WTC11 (cell line): Measurements from ENCODE around the gene ANKRD37. TPM values are rescaled to one million over a fixed set of nuclear protein-coding genes. Genes with fewer than 3 reads are reported as not detected.

ENCODE experiments used
- ATAC-seq: fragments of 200-7000 bp; cut with Tn5 transposase; 2 replicates; pipeline ENCODE4 v1.10.0; 2021; ENCODE audit warnings: mild to moderate bottlenecking, moderate library complexity
- CTCF ChIA-PET: fragments of 300-600 bp; sonication (Branson Sonifier 250); formaldehyde crosslinking; loops from one replicate; lab custom pipeline; 2021; ENCODE audit warnings: antibody characterized with exemption; lab: Charles Lee
- POLR2A ChIA-PET: fragments of 350-600 bp; sonication (Branson Sonifier 250); formaldehyde crosslinking; loops from one replicate; lab custom pipeline; 2021; ENCODE audit warnings: antibody characterized with exemption; lab: Charles Lee
- DNase-seq: peaks from one replicate; pipeline ENCODE4 v3.0.0; 2021; ENCODE audit warnings: low spot score
- H3K27ac Mint-ChIP-seq: 2 replicates; pipeline ENCODE4 v1.8.0; 2021; ENCODE audit warnings: mixed read lengths
- H3K27me3 Mint-ChIP-seq: 2 replicates; pipeline ENCODE4 v1.8.0; 2021; ENCODE audit warnings: low read depth, mild to moderate bottlenecking, moderate library complexity, mixed read lengths
- H3K36me3 Mint-ChIP-seq: 2 replicates; pipeline ENCODE4 v1.8.0; 2021; ENCODE audit warnings: mixed read lengths
- H3K4me1 Mint-ChIP-seq: 2 replicates; pipeline ENCODE4 v1.8.0; 2022; ENCODE audit warnings: mixed read lengths
- H3K4me3 Mint-ChIP-seq: 2 replicates; pipeline ENCODE4 v1.8.0; 2021; ENCODE audit warnings: mild to moderate bottlenecking, moderate library complexity, mixed read lengths
- H3K9me3 Mint-ChIP-seq: 2 replicates; pipeline ENCODE4 v1.8.0; 2021; ENCODE audit warnings: mixed read lengths
- ARID4B ChIP-seq: sonication (generic); formaldehyde crosslinking; IDR thresholded peaks from 2 replicates; pipeline ENCODE4 v1.8.0; 2023; ENCODE audit warnings: missing genetic modification reagents, mild to moderate bottlenecking, borderline replicate concordance
- ATF3 ChIP-seq: sonication (generic); formaldehyde crosslinking; conservative IDR thresholded peaks from 2 replicates; pipeline ENCODE4 v1.8.1; 2022; ENCODE audit warnings: mild to moderate bottlenecking, missing genetic modification reagents
- CREM ChIP-seq: sonication (generic); formaldehyde crosslinking; IDR thresholded peaks from 2 replicates; pipeline ENCODE4 v1.8.1; 2022; ENCODE audit warnings: mild to moderate bottlenecking, missing genetic modification reagents, moderate library complexity
- ERG ChIP-seq: fragments of 250-450 bp; sonication (Bioruptor Pico); IDR thresholded peaks from 2 replicates; pipeline ENCODE4 v1.8.0; 2021; ENCODE audit warnings: mild to moderate bottlenecking
- FOXP4 ChIP-seq: sonication (generic); formaldehyde crosslinking; IDR thresholded peaks from 2 replicates; pipeline ENCODE4 v1.8.0; 2022; ENCODE audit warnings: mild to moderate bottlenecking, missing genetic modification reagents
- GABPB1 ChIP-seq: sonication (generic); formaldehyde crosslinking; IDR thresholded peaks from 2 replicates; pipeline ENCODE4 v1.8.1; 2023; ENCODE audit warnings: mild to moderate bottlenecking, missing genetic modification reagents
- JAZF1 ChIP-seq: fragments of 250-450 bp; sonication (Bioruptor Pico); IDR thresholded peaks from 2 replicates; pipeline ENCODE4 v1.9.0; 2021; ENCODE audit warnings: moderate library complexity, mild to moderate bottlenecking, inconsistent platforms
- NFATC4 ChIP-seq: fragments of 250-450 bp; sonication (Bioruptor Pico); IDR thresholded peaks from 2 replicates; pipeline ENCODE4 v1.9.0; 2021; ENCODE audit warnings: mild to moderate bottlenecking
- NR1H2 ChIP-seq: sonication (generic); formaldehyde crosslinking; IDR thresholded peaks from 2 replicates; pipeline ENCODE4 v1.9.0; 2021; ENCODE audit warnings: mild to moderate bottlenecking, moderate library complexity, missing genetic modification reagents
- NR2C2 ChIP-seq: sonication (generic); formaldehyde crosslinking; IDR thresholded peaks from 2 replicates; pipeline ENCODE4 v1.8.0; 2022; ENCODE audit warnings: mild to moderate bottlenecking, missing genetic modification reagents
- PRRX2 ChIP-seq: fragments of 250-450 bp; sonication (Bioruptor Pico); IDR thresholded peaks from 2 replicates; pipeline ENCODE4 v1.8.0; 2021; ENCODE audit warnings: mild to moderate bottlenecking
- SMAD4 ChIP-seq: sonication (generic); formaldehyde crosslinking; IDR thresholded peaks from 2 replicates; pipeline ENCODE4 v1.8.0; 2022; ENCODE audit warnings: mild to moderate bottlenecking, missing genetic modification reagents
- USF2 ChIP-seq: sonication (generic); formaldehyde crosslinking; IDR thresholded peaks from 2 replicates; pipeline ENCODE4 v1.8.1; 2023; ENCODE audit warnings: mild to moderate bottlenecking, missing genetic modification reagents, moderate library complexity
- ZNF219 ChIP-seq: sonication (generic); formaldehyde crosslinking; IDR thresholded peaks from 2 replicates; pipeline ENCODE4 v1.8.0; 2023; ENCODE audit warnings: missing genetic modification reagents, mild to moderate bottlenecking, borderline replicate concordance
- ZNF281 ChIP-seq: sonication (generic); formaldehyde crosslinking; IDR thresholded peaks from 2 replicates; pipeline ENCODE4 v1.8.0; 2023; ENCODE audit warnings: mild to moderate bottlenecking, missing genetic modification reagents
- ZNF416 ChIP-seq: fragments of 250-450 bp; sonication (Bioruptor Pico); IDR thresholded peaks from 2 replicates; pipeline ENCODE4 v1.9.0; 2021; ENCODE audit warnings: mild to moderate bottlenecking, inconsistent platforms
- ZNF425 ChIP-seq: fragments of 250-450 bp; sonication (Bioruptor Pico); conservative IDR thresholded peaks from 2 replicates; pipeline ENCODE4 v1.9.0; 2021; ENCODE audit warnings: mild to moderate bottlenecking
- ZNF512 ChIP-seq: sonication (generic); formaldehyde crosslinking; IDR thresholded peaks from 2 replicates; pipeline ENCODE4 v1.8.1; 2022; ENCODE audit warnings: missing genetic modification reagents, borderline replicate concordance
- total RNA-seq: library from RNA; stranded (reverse); gene quantifications from 3 replicates; pipeline ENCODE4 v1.2.3, GENCODE V29; 2021

Gene ANKRD37
- total RNA-seq, 1 experiment from 2014 or later, result 3.0 TPM

- TF ChIP-seq JAZF1 (CRISPR knock-in tag) (no peak), PRRX2 (CRISPR knock-in tag) (no peak), ZNF416 (no peak)
- TF ChIP-seq, all 79 proteins: peak for 0
These were observed 24.9 kb downstream of the ANKRD37 start (continued) for GRCh38 chr4:185421366-185422124.

GRCh38 chr4:185424905-185425646, 28.4 kb downstream of the ANKRD37 start:
- Mint-ChIP-seq H3K4me1 (peaks cover 10% of the 10 kb centered on the region), H3K4me3 (peak overlapping the region; percentile 90), H3K9me3 (no peaks in the 10 kb centered on the region), H3K27me3 (no peaks in the 10 kb centered on the region), H3K36me3 (peaks cover 7% of the 10 kb centered on the region; the same call in 1 of the 2 replicates), H3K27ac (peak overlapping the region; percentile 99)
- ATAC-seq (peak; percentile 16), DNase-seq (no peak)
- CTCF ChIA-PET, result interaction anchor here (1.0 to 2.3 kb wide), 5 partner anchors 29 to 613 kb away, joined by 3 to 11 read pairs (median 4); partner anchors contain the start of genes ANKRD37 and LRP2BP
- POLR2A ChIA-PET, result interaction anchor here (1.1 kb wide), 1 partner anchor 29 kb away, joined by 3 read pairs; the partner anchor contains the start of gene ANKRD37
- no peak for TF ChIP-seq ERG (CRISPR knock-in tag)
- no peak for TF ChIP-seq ZNF512 (CRISPR knock-in tag)
- no peak for TF ChIP-seq ZNF425 (CRISPR knock-in tag)
- no peak for TF ChIP-seq ATF3
- TF ChIP-seq NR2C2 (CRISPR knock-in tag), result no peak
- TF ChIP-seq ARID4B, result no peak
- TF ChIP-seq ZNF219 (CRISPR knock-in tag), result no peak
- no peak for TF ChIP-seq USF2 (CRISPR knock-in tag)
- TF ChIP-seq NR1H2 (CRISPR knock-in tag), result no peak
- TF ChIP-seq GABPB1 (CRISPR knock-in tag), result no peak
- TF ChIP-seq FOXP4 (CRISPR knock-in tag), result no peak
- TF ChIP-seq ZNF281 (CRISPR knock-in tag), result no peak
- no peak for TF ChIP-seq NFATC4 (CRISPR knock-in tag)
- TF ChIP-seq CREM (CRISPR knock-in tag), result no peak
- no peak for TF ChIP-seq SMAD4 (CRISPR knock-in tag)
